GM19025 (cell line): ENCODE data around the gene MGMT.

Source experiments
- ATAC-seq: cut with Tn5 transposase; IDR thresholded peaks from one replicate; pipeline ENCODE4 v1.9.1; 2021; ENCODE audit warnings: mild to moderate bottlenecking, low read depth, moderate library complexity; ENCODE audit not compliant: unreplicated experiment

The MGMT gene

GRCh38 chr10:129450391-129450790, 16.6 kb upstream of the MGMT start:
- ATAC-seq, result no peak

GRCh38 chr10:129455625-129456024, 11.4 kb upstream of the MGMT start:
- ATAC-seq, result no peak

GRCh38 chr10:129459762-129460539, 7.1 kb upstream of the MGMT start:
- ATAC-seq, result no peak

GRCh38 chr10:129462257-129462795, 4.7 kb upstream of the MGMT start:
- no peak for ATAC-seq

GRCh38 chr10:129464251-129464650, 2.8 kb upstream of the MGMT start:
- ATAC-seq, result no peak

GRCh38 chr10:129465796-129466702, 992 bp upstream of the MGMT start:
- no peak for ATAC-seq

- ATAC-seq, result no peak
These were observed 471 bp downstream of the MGMT start for GRCh38 chr10:129467359-129468064.

- ATAC-seq, result no peak
These were observed 1.1 kb downstream of the MGMT start for GRCh38 chr10:129468187-129468586.

GRCh38 chr10:129470103-129470851, 3.2 kb downstream of the MGMT start:
- ATAC-seq, result no peak

- no peak for ATAC-seq
These were observed 4.6 kb downstream of the MGMT start for GRCh38 chr10:129471447-129472175.

GRCh38 chr10:129472696-129473555, 5.9 kb downstream of the MGMT start:
- no peak for ATAC-seq

- no peak for ATAC-seq
These were observed 7.6 kb downstream of the MGMT start for GRCh38 chr10:129474642-129475041.

GRCh38 chr10:129476431-129476830, 9.4 kb downstream of the MGMT start:
- ATAC-seq, result no peak

- no peak for ATAC-seq
These were observed 10.0 kb downstream of the MGMT start for GRCh38 chr10:129477051-129477450.

GRCh38 chr10:129481641-129482040, 14.6 kb downstream of the MGMT start:
- no peak for ATAC-seq

- no peak for ATAC-seq
These were observed 16.5 kb downstream of the MGMT start for GRCh38 chr10:129483430-129484010.

GRCh38 chr10:129486805-129487204, 19.8 kb downstream of the MGMT start:
- no peak for ATAC-seq

- no peak for ATAC-seq
These were observed 24.2 kb downstream of the MGMT start for GRCh38 chr10:129491123-129491734.
